Inferior parietal cortex (tissue), 1 donor: ENCODE measurements around the gene ANKRD33.
"Not testable (repeated sequence)": the region's sequence is repeated elsewhere in the genome, so short reads cannot be mapped to it uniquely, and the experiment has no call there.

Source experiments
- DNase-seq: peaks from one replicate; pipeline ENCODE4 v3.0.0-alpha.2; 2016; ENCODE audit errors: extremely low spot score

ANKRD33 gene

GRCh38 chr12:51883295-51883694 is 4.6 kb upstream of the ANKRD33 start:
- no peak for DNase-seq

DNA sequence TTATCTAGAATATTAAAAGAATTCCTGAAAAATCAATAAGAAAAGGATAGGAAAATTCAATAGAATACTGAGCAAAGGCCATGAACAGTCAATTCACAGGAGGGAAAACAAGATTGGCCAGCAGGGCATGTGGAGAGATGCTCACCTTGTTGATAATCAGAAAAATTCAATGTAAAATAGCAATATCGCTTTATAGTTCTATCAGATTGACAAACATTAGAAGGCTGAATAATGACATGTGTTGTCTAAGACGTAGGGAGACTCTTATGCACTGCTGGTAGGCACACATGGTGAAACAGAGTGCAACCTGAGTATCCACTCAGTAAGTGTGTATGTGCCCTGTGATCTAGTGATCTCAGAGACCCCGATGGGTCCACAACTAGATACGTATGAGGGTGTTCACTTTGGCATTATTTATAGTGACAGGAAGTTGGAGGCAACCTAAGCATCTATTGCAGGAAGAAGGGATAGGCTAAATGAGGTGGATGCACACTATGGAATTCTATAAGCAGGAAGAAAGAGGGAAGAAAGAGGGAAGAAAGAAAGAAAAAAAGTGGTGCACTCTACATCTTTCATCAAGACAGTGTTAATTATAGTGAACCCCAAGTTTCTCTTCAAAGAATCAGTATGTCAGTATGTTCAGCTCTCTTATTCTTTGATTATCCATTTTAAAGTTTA is 3.8 kb upstream of the ANKRD33 start:
- no peak for DNase-seq

GRCh38 chr12:51884676-51885229 is 3.1 kb upstream of the ANKRD33 start:
- DNase-seq: no peak

DNA sequence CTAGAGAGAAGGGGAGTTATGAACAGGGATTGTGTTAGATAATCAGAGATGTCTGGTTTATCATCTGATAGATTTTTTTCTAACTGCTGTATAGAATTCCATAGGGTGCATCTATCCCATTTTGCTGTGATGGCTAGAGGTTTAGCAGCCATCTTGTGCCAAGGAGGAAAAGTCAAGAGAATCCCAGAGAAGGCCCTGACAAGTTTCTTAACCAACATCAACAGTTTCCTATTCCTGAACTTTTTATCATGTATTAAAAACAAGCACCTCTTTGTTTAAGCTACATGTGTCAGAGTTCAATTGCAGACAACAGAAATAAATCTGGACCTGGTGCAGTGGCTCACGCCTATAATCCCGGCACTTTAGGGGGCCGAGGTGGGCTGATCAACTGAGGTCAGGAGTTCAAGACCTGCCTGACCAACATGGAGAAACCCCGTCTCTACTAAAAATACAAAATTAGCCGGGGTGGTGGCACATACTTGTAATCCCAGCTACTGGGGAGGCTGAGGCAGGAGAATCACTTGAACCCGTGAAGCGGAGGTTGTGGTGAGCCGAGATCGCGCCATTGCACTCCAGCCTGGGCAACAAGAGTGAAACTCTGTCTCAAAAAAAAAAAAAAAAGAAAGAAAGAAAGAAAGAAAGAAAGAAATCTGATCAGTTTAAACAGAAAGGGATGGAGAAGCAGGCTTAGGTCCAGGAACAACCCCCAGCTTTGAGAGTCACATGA is 2.4 kb upstream of the ANKRD33 start:
- DNase-seq: not testable (repeated sequence)

- no peak for DNase-seq
These were observed 1.7 kb upstream of the ANKRD33 start for GRCh38 chr12:51886021-51886710.

GRCh38 chr12:51888316-51889215 is 663 bp downstream of the ANKRD33 start:
- no peak for DNase-seq

- DNase-seq: no peak
These were observed 1.6 kb downstream of the ANKRD33 start for GRCh38 chr12:51889216-51890132.

- no peak for DNase-seq
These were observed 2.2 kb downstream of the ANKRD33 start for GRCh38 chr12:51890133-51890464.

DNA sequence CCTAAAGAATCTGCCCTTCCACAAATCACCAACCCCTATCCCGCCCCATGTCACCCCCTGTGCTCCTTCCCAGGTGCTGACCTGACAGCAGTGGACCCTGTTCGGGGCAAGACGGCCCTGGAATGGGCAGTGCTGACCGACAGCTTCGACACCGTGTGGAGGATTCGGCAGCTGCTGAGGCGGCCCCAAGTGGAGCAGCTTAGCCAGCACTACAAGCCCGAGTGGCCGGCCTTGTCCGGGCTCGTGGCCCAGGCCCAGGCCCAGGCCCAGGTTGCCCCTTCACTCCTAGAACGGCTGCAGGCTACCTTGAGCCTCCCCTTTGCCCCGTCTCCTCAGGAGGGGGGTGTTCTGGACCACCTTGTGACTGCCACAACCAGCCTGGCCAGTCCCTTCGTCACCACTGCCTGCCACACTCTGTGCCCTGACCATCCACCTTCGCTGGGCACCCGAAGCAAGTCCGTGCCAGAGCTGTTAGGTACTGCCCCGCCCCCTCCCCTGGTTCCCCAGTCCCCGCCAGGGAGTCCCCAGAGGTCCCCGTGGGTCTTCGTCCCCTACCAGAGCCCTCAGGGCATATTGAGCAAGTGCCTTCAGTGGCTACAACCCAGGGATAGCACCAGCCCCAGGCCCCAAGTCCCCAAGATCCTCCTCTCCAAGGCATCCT is 2.7 kb downstream of the ANKRD33 start:
- no peak for DNase-seq

DNA sequence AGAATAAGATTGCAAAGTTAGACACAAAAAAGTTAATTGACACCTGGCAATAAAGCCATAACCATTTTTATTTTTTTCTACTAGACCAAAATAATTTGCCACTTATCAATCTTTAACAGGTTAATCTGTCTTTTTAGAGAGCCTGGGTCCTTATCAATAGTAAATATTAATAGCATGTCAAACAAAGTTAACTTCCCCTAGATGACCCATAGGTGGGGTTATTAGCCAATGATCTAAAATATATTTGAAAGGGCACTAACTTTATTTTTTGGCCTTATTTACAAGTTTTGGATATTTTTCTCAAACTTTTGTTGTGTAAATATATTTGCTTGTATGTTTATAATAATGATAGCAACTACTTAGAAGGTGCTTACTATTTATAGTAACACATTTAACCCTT is 3.9 kb downstream of the ANKRD33 start:
- no peak for DNase-seq

GRCh38 chr12:51893786-51894185 is 5.9 kb downstream of the ANKRD33 start:
- DNase-seq: no peak

GRCh38 chr12:51895378-51896135 is 7.7 kb downstream of the ANKRD33 start:
- no peak for DNase-seq

GRCh38 chr12:51896236-51896635 is 8.3 kb downstream of the ANKRD33 start:
- no peak for DNase-seq

DNA sequence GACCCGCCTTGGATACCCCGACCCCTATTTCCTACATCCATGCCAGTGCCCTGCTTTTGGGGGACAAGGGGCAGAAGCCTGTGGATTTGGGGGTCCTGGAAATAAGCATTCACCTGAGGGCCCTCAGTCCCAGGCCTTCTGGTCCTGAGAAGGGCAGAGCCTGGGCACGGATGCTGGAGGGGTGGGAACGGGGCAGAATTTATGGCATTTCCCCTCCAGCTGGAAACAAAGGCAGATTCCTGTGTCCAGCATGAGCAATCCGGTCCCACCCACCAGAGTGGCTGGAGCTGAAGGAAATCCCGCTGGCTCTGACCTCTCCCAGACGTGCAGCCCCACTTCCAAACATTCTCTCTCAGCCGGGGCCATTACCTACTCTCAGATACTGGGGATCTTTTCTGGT is 9.3 kb downstream of the ANKRD33 start:
- no peak for DNase-seq

- no peak for DNase-seq
These were observed 10.6 kb downstream of the ANKRD33 start for GRCh38 chr12:51898506-51898905.

DNA sequence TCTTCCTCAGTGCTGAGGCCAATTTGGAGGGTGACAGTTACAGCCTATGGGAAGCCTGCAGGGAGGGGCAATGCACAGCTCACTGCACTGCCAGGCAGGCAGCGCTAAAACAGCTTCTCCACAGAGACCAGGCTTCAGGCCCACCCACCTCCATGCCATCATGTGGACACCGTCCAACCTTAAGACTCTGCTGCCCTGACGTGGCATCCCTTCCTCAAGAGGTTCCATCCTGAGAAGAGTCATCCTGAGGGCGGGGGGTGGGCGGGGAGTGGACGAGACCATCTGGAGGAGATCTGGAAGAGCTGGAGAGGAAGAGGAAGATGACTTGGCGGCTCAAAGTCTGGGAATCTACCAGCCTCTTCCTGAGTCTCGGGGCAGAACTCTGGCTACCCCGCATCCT is 11.0 kb downstream of the ANKRD33 start:
- DNase-seq: no peak

GRCh38 chr12:51900323-51900889 is 12.5 kb downstream of the ANKRD33 start:
- DNase-seq: no peak

DNA sequence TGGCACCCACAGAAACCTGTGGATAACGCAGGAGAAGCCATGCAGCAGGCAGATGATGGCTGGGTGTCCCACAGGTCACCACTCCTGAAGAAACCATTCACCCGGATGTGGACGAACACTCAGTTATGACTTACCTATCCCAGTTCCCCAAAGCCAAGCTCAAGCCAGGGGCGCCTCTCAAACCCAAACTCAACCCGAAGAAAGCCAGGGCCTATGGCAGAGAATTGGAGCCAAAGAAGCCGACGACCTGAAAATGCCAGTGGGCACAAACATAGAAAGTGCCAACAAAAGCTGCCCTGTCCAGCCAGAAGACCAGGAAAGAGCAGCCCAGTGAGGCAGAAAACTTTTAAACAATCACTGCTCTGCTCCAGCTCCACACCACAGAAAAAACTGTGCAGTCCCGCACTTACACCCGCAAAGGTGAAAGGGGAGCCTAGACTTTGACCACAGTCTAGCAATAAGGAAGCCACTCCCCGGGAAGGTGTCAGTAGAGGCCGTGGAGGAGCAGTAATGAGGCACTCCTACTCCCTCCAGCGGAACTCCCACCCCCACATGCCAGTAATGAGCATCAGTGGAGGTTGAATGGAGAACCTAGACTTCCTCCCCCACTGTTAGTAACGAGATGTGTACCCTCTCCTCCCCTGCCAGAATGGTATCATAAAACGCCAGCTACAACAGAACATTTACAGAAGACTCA is 13.4 kb downstream of the ANKRD33 start:
- DNase-seq: no peak
